ENCODE measurements around the gene ITGA8.

GRCh38 chr10:15543994-15544393 lies 175.7 kb downstream of the ITGA8 start:
- TF ChIP-seq, protein P1, sequence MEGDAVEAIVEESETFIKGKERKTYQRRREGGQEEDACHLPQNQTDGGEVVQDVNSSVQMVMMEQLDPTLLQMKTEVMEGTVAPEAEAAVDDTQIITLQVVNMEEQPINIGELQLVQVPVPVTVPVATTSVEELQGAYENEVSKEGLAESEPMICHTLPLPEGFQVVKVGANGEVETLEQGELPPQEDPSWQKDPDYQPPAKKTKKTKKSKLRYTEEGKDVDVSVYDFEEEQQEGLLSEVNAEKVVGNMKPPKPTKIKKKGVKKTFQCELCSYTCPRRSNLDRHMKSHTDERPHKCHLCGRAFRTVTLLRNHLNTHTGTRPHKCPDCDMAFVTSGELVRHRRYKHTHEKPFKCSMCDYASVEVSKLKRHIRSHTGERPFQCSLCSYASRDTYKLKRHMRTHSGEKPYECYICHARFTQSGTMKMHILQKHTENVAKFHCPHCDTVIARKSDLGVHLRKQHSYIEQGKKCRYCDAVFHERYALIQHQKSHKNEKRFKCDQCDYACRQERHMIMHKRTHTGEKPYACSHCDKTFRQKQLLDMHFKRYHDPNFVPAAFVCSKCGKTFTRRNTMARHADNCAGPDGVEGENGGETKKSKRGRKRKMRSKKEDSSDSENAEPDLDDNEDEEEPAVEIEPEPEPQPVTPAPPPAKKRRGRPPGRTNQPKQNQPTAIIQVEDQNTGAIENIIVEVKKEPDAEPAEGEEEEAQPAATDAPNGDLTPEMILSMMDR (IDR thresholded peaks at IDR 0.05) = no peak
- TF ChIP-seq POLR2AphosphoS5 (IDR thresholded peaks at IDR 0.05) = no peak

Data from stomach (tissue), 4 donors.